HG03460 (cell line): Measurements from ENCODE around the gene SLC37A4.
A peak's percentile ranks its signal among the peaks of the same experiment; 100 is the strongest.
"Not testable (repeated sequence)": the region's sequence is repeated elsewhere in the genome, so short reads cannot be mapped to it uniquely, and the experiment has no call there.

ENCODE experiments used
- ATAC-seq: cut with Tn5 transposase; IDR thresholded peaks from one replicate; pipeline ENCODE4 v1.9.1; 2021; ENCODE audit not compliant: unreplicated experiment

SLC37A4 gene

DNA sequence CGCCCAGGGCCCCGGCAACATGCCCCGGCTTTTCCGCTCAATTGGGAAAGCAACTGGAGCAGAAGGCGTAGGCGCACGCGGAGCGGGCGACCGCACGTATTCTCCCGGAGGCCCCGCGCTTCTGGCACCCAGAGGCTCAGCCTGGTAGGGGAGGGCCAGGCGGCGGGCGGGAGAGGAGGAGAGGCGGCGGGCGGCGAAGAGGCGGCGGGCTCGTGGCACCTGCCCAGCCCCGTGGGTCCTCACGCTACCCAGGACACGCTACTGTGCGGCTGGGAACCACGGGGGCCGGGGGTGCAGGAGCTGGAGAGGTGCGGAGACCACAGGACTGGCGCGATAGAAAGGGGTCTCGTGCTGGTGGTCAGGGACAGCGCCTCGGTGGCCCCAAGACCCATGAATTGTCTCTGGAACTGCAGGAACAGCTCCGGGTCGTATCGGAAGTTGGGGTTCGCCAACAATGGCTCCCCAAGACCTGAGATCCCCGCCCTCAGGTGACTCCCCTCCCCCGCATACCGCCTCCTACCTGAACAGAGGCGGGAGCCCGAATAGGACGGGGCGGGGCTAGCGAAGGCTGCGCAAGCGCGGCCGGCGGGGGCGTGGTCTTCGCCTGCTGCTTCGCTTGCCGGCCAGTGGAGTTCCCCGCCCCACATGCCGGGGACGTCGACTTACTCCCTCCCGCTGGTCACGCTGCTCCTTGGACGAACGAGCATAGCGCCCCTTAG is at the start of gene SLC37A4:
Gene SLC37A4, minus strand, starts transcription at position 549 of the 719 bp plus-strand sequence.
- peak; percentile 82 for ATAC-seq

DNA sequence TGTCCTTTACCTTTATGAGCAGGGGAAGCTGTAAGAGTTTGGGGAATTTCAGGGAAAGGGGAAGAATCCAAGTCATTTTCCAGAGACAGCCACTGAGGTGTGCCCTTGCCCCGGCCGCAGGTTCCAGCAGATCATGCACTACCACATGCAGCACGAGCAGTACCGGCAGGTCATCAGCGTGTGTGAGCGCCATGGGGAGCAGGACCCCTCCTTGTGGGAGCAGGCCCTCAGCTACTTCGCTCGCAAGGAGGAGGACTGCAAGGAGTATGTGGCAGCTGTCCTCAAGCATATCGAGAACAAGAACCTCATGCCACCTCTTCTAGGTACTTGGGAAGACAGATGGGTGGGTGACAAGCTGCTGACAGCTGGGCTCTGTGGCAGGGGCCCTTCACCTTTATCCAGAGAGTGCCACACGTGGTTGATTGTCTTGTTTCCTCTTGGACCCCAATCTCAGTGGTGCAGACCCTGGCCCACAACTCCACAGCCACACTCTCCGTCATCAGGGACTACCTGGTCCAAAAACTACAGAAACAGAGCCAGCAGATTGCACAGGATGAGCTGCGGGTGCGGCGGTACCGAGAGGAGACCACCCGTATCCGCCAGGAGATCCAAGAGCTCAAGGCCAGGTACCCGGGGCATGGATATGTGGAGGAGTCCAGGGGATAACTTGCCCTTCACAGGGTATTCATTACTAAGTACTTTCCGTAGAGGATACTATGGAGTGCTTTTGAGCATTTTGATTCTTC is 48.2 kb upstream of the SLC37A4 start:
- ATAC-seq = no peak

DNA sequence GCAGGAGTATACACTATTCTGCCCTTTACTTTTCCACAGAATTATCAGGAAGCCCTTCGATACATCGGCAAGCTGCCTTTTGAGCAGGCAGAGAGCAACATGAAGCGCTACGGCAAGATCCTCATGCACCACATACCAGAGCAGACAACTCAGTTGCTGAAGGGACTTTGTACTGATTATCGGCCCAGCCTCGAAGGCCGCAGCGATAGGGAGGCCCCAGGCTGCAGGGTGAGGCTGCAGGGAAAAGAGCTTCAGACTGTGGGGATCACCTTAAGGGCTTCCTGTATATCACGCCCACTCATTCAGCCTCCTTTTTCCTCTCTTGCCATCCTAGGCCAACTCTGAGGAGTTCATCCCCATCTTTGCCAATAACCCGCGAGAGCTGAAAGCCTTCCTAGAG is 47.2 kb upstream of the SLC37A4 start:
- no peak for ATAC-seq

DNA sequence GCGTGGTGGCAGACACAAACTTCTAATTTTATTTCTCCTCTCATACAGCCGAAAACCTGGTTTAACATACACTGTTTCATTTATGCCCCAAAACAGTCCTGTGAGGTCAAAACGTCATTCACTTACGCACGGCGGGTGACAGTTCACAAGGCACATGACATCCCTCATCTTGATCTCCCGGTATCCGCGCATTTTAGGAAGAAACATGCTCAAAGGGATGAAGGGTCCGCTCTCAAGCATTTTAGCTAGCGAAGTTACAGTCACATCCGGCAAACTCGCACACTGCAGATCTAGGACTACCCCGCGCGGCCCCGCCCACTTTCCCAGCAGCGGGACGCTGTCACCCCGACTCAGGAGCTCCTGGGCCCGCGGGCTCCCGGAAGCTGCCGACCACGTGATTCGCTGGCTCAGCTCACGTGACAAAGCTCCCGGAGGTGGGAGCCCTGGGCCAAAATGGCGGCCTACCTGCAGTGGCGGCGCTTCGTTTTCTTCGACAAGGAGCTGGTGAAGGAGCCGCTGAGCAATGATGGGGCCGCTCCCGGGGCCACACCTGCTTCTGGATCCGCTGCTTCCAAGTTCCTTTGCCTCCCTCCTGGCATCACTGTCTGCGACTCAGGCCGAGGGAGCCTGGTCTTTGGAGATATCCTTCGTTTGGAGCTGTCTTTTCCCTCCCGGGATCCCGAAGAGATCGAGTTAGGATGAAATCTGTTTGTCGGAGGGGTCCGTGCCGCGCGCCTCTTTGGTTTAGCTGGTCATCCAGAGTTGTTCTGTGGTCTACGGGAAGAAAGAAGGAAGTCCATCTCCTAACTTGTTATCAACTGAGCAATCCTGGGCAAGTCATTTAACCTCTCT is 36.9 kb upstream of the SLC37A4 start, which contains the start of gene VPS11:
Gene VPS11, plus strand, starts transcription at position 448 of the 852 bp plus-strand sequence. Its CDS starts 6 bp downstream, at position 454.
- ATAC-seq = peak; percentile 88

DNA sequence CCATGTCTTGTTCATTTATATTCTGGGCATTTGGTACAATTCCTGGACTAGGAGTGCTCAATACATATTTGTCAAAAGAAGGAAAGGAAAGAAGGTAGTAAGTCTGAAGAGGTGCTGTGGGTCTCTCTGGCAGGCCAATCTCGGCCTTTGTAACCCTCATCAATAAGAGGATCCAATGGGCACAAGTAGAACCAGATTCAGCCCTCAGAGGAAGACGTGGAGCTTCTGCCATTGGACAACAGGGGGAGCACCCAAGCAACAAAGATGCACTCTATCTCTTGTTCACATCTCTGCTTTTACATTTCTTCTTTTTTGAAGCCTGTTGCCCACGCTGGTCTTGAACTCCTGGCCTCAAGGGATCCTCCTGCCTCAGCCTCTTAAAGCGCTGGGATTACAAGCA is 34.7 kb upstream of the SLC37A4 start:
- no peak for ATAC-seq

DNA sequence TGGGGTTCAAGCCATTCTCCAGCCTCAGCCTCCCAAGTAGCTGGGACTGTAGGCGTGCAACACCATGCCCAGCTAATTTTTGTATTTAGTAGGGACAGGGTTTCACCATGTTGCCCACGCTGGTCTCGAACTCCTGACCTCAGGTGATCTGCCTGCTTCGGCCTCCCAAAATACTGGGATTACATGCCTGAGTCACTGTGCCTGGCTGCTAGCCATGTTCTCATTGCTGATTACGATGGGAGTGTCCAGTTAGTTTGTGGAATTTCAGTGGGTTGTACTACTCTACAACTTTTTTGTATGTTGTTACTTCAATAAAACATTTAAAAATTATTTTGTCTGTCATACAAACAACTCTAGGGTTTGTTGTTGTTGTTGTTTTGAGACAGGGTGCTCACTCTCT is 32.1 kb upstream of the SLC37A4 start:
- no peak for ATAC-seq

DNA sequence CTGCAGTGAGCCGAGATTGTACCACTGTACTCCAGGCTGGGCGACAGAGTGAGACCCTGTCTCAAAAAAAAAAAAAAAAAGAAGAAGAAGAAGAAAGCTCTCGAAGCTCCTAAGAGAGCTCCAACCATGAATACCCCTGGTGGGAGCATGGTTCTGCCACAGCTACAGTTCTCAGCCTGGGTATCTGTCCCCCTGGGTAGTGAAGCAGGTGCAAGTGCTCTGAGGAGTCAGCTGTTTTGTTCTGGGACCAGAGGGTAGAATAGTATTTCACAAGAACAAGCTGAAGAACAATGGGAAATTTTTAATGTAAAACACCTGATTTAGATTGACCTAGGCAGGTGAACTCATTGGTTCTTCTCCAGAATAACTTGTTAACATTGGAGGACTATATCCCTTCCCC is 30.6 kb upstream of the SLC37A4 start:
- no peak for ATAC-seq

DNA sequence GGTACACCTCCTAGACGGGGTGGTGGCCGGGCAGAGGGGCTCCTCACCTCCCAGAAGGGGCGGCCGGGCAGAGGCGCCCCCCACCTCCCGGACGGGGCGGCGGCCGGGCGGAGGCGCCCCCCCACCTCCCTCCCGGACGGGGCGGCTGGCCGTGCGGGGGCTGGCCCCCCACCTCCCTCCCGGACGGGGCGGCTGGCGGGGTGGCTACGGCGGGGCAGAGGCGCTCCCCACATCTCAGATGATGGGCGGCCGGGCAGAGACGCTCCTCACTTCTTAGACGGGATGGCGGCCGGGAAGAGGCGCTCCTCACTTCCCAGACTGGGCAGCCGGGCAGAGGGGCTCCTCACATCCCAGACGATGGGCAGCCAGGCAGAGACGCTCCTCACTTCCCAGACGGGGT is 28.5 kb upstream of the SLC37A4 start:
- ATAC-seq = not testable (repeated sequence)

DNA sequence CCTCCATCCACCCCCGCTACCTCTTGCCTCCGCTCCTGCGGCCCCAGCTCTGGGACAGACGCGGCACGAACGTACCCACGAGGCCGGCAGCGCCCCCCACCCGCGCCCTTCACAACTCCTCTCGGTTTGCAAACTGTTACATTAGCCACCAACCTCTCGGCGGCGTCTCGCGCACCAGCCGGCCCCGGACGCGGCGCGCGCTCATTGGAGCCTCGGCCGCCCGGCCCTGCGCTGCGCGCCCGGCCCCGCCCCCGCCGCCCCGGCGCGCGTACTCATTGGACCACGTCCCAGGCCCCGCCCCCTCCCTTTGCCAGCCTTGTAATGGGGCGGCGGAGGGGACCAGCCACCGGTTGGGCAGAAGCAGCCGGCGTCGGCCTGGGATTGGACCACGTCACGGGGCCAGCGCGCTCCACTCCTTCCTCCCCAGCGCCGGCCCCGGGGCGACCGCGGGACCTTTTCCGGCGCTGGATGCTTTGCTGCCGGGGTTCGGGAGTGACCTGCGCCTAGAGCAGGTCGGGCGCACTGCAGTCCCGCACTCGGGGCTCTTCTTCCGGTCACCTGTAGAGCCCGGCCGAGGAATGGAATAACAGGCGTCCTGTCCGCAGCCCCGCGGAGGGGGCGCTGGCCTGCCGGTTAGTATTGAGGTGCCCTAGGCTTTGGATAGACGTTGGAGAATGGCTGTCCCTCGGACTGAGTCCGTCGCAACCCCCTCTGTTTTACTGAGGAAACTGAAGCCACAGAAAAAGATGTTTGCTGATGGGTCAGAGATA is 26.5 kb upstream of the SLC37A4 start, which contains the start of gene HYOU1:
Gene HYOU1, minus strand, starts transcription at position 206 of the 770 bp plus-strand sequence. CDS start 1,045 bp downstream, outside the sequence.
- ATAC-seq = peak; percentile 89

DNA sequence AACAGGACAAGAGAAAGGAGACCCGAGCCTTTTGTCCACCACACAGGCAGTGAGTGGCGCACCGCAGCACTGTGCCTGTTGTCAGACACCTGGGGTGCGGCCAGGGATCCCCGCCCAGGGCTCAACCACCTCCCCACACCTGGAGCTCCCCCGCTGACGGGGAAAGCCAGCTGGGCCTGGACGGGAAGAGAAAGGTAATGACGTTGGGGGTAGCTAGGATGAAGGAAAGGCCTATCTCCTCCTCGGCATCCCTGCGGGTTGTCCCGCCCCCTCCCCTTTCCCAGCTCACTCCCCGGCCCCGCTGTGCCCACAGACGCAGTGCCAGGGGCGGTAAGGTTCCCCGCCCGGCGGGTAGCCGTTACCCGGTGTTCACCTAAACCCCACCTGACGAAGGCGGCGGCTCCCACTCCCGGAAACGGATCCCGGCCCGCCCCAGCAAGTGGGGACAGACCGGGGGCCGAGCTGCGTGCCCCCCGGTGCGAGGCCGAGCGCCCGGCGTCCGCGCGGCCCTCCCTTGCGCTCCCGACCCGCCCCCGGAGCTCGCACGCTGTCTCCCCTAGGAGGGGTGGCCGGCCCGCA is 25.8 kb upstream of the SLC37A4 start:
- ATAC-seq = peak; percentile 2

DNA sequence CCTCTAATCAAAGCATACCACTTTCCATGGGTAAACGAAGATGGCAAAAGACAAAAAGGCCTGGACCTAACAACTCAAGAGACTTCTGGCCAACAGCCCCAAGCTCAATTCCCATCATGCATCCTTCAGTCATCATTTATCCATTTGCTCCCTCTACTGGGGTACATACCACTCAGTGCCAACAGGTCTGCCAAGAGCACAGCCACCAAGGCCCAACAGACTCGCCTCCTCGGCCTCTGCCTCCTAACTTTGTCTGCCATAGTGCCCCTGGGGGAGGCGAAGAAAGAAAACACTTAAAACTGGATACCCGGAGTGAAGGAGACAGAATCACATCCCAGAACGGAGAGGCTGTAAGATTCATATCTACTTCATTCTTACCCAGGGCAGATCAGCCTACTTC is 25.2 kb upstream of the SLC37A4 start:
- ATAC-seq = no peak

DNA sequence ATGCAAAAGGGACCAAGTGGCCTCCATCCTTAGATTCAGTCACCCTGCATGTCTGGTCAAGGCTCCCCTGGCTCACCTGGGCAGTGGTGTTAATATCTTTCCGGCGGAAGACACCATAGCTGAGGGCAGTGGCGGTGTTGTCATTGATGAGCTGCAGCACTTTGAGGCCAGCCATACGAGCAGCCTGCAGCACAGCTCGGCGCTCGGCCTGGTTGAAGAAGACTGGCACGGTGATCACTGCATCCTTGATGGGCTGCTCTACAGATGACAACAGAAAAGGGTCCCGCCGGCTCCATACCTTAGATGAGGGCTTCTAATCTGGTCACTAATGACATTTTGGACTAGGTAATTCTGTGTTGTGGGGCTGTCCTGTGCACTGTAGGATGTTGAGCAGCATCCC is 23.7 kb upstream of the SLC37A4 start:
- no peak for ATAC-seq

DNA sequence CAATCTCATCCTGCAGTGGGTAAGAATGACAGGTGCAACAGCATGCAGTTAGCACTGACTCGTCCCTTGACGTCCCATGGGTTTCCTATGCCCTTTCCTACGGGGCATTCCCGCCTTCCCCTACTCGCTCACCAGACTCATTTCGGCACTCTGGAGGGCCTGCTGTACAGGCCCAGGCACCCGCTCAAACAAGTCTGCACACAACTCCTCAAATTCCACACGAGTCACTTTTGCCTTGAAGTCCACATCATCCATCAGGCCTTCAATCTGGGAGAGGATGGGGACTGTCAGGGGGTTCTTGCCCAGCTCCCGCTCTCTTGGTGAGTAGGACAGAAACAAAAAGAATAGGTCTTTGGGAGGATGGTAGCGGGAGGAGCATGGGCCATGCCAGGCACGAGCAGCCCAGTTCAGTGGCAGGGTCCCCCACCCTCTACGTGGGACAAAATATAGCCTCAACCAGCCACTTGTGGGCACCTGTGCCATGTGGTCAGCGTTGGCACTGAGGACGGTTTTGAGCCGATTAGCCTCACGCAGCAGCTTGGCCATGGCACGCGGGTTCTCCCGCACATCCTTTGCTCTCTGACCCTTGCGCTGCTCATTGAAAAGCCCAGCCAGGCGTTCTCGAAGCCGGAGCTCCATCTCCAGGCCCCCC is 21.6 kb upstream of the SLC37A4 start:
- peak; percentile 3 for ATAC-seq

DNA sequence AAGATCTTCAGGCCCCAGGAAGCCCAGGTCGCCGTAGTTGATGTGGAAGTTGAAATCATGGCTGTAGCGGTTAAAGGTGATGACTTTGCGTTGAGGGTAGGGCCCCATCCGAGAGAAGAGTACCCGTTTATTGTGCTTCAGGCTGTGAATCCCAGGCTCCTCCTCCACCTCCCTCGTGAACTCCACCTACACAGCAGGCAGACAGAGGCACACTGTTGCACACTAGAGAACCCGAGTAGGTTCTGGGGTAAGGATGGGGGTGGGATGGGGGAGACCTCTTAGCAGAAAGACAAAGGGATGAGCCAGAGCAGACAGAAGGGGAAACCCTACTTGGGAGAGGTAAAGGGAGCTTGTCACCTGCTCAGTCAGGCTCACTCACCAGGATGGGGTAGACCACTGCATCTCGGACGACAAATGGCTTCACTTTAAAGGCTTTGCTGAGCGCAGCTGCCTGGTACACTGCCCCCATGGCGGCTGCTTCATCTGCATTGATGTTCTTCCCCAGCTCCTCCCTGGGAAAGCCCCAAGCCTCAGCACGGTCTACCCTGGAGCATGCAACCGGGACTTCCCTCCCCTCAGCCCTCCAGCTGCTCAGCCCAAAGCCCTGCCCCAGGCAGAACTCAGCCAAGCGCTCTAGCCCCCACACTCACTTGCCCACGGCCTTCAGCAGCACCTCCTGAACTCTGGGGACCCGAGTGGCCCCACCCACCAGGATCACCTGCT is 20.9 kb upstream of the SLC37A4 start:
- peak; percentile 56 for ATAC-seq

DNA sequence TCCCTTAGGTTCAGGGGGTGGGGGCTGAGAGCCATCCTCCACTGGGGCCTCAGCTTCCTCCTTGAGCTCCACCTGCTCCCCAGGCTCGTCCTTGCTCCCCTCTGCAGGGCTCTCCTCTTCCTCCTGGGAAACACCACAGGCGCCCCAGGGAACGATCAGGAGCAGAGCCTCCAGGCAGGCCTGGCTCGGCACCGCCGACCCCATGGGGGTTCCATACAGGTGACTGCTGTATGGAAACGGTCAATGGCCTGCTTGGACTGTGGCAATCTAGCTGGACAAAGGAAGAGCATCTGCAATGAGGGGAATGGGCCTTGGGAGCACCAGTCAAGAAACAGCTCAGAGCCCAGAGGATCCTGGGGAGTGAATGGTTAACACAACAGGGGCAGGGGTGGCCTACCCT is 18.4 kb upstream of the SLC37A4 start:
- ATAC-seq = no peak

DNA sequence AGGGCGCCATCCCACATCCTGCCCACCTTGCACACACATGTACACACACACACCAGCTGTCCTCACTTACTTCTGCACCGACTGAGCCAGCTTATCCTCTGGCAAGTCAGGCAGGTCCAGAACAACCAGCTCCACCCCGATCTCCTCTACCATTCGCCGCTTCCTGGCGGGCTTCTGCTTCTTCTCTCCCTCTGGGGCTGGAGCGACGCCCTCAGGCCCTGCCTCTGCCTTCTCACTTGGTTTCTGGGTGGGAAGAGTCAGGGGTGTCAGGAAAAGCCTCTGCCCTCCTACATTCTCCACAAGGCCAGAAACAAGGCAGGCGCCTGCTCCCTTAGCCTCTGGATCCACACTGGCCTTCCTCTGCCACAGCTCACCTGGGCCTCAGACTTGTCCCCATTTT is 18.0 kb upstream of the SLC37A4 start:
- no peak for ATAC-seq

DNA sequence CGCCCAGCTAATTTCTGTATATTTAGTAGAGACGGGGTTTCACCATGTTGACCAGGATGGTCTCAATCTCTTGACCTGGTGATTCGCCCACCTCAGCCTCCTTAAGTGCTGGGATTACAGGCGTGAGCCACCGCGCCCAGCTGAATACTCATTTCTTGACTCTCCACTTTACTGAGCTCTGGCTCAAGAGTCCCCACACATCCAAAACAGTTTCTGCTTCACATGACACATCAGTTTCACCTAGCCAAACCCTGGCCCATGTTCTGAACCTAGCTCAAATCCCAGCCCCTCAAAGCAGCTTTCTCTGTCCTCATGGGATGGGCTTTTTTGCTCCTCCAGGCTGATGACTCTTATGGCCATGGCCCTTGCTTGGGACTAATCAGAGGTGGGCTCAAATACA is 16.5 kb upstream of the SLC37A4 start:
- no peak for ATAC-seq

DNA sequence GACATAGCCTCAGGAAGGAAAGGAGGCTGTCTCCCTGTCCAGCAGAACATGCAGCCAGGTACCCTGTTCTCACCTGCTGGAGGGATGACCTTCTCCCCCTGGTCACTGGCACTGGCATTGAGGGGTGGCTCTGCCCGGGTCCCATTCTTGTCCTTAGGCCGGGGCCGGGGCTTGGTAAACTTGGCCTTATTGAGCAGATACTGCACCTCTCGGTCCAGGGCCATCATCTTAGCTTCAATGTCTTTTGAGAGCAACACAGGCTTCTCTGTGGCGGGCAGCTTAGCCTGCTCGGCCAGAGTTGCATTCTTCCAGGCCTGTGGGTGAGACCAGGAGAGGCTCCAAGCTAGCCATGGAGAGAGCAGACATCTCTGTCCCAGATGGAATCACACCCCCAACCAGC is 15.8 kb upstream of the SLC37A4 start:
- no peak for ATAC-seq

DNA sequence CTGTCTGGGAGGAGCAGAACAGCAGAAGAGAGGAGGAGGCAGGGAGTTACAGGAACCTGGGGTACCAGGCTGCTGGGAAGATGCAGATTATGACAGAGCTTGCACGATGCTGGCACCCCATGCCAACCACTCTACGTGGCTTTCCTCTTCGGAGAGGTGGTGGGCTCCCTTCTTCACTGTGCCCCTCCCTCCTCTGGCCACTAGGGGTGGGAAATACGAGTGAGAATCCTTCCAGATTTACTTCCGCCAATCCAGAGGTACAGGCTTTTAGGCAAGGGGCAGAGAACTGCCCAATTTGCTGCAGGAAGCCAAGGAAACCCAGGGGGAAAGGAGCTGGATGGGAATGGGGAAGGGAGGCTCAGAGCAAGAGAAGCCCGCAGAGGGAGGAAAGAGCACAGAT is 14.0 kb upstream of the SLC37A4 start:
- ATAC-seq = no peak
